GM13976 (cell line): ENCODE measurements around the gene SMLR1.

ENCODE experiments used
- DNase-seq: peaks from one replicate; pipeline ENCODE4 v3.0.0; 2012; ENCODE audit warnings: low spot score
- in situ Hi-C: fragments of 300-500 bp; cut with MboI; formaldehyde crosslinking; loops from one replicate; pipeline ENCODE4 v1.12.0; 2022; ENCODE audit warnings: low sequenced_read_pairs, mixed read lengths, inconsistent platforms; ENCODE audit not compliant: unreplicated experiment
- TF ChIP-seq, protein P1 (sequence below): IDR thresholded peaks from 2 replicates; pipeline ENCODE4 v1.5.1; 2012; ENCODE audit warnings: borderline replicate concordance, mild to moderate bottlenecking; ENCODE audit not compliant: insufficient read depth; ENCODE audit errors: extremely low read depth, missing control alignments, control extremely low read depth

Gene SMLR1

DNA sequence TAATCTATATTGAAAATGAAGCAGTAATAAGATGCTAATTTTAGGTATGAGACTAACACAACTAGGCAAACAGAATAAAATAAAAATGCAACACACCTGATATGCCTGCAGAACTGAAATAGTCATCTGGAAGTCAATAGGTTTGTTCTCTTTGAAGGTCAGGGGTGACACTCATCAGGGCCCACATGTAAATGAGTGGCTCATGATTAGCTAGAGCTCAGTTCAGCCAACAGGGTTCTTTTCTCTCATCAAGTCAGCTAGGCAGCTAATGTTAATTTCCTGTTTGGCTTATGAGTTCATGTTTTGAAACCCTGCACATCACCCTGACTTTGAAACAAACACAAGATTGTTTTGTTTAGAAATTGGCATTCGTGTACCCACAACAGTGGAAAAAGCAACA, 23.8 kb downstream of the SMLR1 start:
- in situ Hi-C loops = no loop called here
- TF ChIP-seq, protein P1, sequence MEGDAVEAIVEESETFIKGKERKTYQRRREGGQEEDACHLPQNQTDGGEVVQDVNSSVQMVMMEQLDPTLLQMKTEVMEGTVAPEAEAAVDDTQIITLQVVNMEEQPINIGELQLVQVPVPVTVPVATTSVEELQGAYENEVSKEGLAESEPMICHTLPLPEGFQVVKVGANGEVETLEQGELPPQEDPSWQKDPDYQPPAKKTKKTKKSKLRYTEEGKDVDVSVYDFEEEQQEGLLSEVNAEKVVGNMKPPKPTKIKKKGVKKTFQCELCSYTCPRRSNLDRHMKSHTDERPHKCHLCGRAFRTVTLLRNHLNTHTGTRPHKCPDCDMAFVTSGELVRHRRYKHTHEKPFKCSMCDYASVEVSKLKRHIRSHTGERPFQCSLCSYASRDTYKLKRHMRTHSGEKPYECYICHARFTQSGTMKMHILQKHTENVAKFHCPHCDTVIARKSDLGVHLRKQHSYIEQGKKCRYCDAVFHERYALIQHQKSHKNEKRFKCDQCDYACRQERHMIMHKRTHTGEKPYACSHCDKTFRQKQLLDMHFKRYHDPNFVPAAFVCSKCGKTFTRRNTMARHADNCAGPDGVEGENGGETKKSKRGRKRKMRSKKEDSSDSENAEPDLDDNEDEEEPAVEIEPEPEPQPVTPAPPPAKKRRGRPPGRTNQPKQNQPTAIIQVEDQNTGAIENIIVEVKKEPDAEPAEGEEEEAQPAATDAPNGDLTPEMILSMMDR = no peak
- no peak for DNase-seq

- in situ Hi-C loops = no loop called here
Observed at GRCh38 chr6:130852844-130853554, 25.8 kb downstream of the SMLR1 start.

DNA sequence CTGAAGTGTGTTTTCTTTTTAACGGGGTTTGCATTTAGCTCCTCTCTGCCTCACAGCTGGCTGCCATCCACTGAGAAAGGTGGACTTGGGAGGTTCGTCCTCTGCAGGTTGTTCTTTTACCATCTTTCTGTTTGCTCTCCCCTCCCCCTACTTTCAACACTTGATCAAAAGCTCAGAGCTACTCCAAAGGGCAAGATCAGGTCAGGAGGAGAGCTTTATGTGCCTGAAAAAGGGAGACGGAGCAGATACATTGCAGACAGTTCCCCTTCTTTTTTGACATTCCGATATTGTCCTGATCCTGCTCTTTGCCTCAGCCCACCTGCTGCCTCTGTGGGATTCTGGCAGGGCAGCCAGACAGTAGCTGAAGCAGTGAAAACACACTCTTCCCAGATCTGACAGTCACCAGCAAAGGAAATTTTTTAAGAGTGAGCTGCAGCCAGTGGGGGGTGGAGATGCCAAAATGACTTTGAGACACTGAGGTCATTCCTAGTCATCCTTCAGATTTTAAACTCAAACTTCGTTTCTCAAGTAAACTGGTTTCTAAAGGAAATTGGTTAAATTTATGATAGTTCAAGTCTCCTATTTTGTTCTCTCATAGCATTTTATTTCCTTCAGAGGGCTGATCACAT, 26.5 kb downstream of the SMLR1 start:
- DNase-seq = no peak
- in situ Hi-C loops = no loop called here
- TF ChIP-seq, protein P1 = no peak

More at GRCh38 chr6:130852844-130853554, 25.8 kb downstream of the SMLR1 start:
- TF ChIP-seq, protein P1 = no peak
- DNase-seq = no peak

GRCh38 chr6:130858054-130858453, 30.8 kb downstream of the SMLR1 start:
- in situ Hi-C loops = no loop called here
- TF ChIP-seq, protein P1 = no peak
- no peak for DNase-seq

DNA sequence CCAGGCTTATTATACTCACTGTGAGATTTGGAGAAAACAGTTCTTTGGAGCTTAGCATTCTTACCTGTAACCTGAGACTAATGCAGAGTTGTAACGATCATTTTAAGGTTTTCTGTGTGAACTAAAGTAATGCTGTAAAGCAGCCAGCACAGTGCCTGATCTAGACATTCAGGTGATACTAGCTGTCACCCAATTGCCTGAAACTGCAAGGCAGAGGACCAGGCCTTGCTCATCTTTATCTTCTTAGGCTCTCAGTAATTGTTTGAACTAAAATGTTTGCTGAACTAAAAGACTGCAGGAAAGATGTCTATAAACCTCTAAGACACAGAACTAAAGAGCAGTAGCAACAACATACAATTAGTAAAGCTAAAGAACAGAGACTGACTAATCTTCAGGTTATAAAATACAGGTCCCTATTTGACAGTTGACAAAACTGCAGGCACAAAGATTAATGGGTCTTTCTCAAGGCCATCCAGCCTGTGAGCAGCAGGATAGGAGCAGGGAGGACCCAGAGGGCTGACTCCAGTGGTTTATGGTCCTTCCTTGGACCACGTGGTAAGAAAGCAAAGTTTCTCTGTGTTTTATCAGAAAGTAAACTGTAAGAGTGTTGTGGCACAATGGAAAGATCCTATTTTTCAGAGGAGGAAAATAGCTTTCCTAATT, 31.4 kb downstream of the SMLR1 start:
- TF ChIP-seq, protein P1 = no peak
- DNase-seq = no peak
- in situ Hi-C loops = no loop called here

DNA sequence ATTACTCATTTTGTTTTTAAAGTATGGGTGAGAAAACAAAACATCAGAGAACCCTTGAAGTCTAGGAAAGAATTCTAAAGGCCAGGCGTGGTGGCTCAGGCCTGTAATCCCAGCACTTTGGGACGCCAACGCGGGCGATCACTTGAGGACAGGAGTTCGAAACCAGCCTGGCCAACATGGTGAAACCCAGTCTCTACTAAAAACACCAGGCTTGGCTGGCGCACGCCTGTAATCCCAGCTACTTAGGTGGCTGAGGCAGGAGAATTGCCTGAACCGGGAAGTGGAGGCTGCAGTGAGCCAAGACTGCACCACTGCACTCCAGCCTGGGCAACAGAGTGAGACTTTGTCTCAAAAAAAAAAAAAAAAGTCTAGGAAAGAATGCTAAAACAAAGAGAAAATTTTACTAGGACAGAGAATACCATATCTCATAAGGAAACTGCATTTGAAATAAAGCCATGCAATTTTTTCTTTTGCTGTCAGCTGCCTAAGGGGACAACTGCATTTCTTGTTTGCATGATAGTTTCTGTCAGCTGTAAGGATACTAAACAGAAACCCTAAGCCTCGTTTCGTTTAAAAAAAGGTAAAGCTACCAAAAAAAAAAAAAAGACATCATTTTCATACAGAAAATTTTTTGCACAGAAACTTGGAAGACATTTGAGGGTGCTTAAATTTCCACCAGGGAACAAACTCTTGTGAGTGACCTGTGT, 32.1 kb downstream of the SMLR1 start:
- no peak for DNase-seq
- in situ Hi-C loops = no loop called here
- TF ChIP-seq, protein P1 = no peak
